GM12872 (cell line): ENCODE results near the gene PTPN18.

ENCODE experiments used
- CTCF ChIP-seq: IDR thresholded peaks from 3 replicates; pipeline ENCODE4 v1.5.1; 2011; ENCODE audit warnings: low read depth, mild to moderate bottlenecking, low read length, moderate library complexity; ENCODE audit not compliant: insufficient read depth

PTPN18 gene

GRCh38 chr2:130380096-130380934 is 24.5 kb downstream of the PTPN18 start:
- TF ChIP-seq CTCF: no peak

GRCh38 chr2:130381145-130381544 is 25.3 kb downstream of the PTPN18 start:
- no peak for TF ChIP-seq CTCF

- TF ChIP-seq CTCF: no peak
Measured at GRCh38 chr2:130381619-130382018, 25.8 kb downstream of the PTPN18 start.

GRCh38 chr2:130382313-130382917 is 26.6 kb downstream of the PTPN18 start:
- no peak for TF ChIP-seq CTCF

- no peak for TF ChIP-seq CTCF
Measured at GRCh38 chr2:130385709-130386108, 29.9 kb downstream of the PTPN18 start.

GRCh38 chr2:130387071-130387400 is 31.2 kb downstream of the PTPN18 start:
- TF ChIP-seq CTCF: no peak

- no peak for TF ChIP-seq CTCF
Measured at GRCh38 chr2:130387804-130388203, 31.9 kb downstream of the PTPN18 start.
